ENCODE data around the gene GP1BB.

- TF ChIP-seq CTCF (IDR thresholded peaks at IDR 0.05) = no peak
- TF ChIP-seq SIN3A (IDR thresholded peaks at IDR 0.05; ENCODE audit: borderline replicate concordance, insufficient read depth, low read depth, low read length) = no peak
- no peak for TF ChIP-seq REST (IDR thresholded peaks at IDR 0.05; ENCODE audit: insufficient read depth in 1 of 2, low read depth in 2 of 2, low read length in 1 of 2)
Measured at GRCh38 chr22:19691721-19692341, 31.5 kb upstream of the GP1BB start.
